HG03520 (cell line): Measurements from ENCODE around the gene MGMT.

Source experiments
- ATAC-seq: cut with Tn5 transposase; IDR thresholded peaks from one replicate; pipeline ENCODE4 v1.9.1; 2021; ENCODE audit warnings: mild to moderate bottlenecking, moderate library complexity; ENCODE audit not compliant: unreplicated experiment

The MGMT gene

GRCh38 chr10:129538236-129538635, 71.2 kb downstream of the MGMT start:
- ATAC-seq = no peak

- no peak for ATAC-seq
These were observed 74.2 kb downstream of the MGMT start for GRCh38 chr10:129541200-129541599.

GRCh38 chr10:129541748-129542487, 74.9 kb downstream of the MGMT start:
- no peak for ATAC-seq

DNA sequence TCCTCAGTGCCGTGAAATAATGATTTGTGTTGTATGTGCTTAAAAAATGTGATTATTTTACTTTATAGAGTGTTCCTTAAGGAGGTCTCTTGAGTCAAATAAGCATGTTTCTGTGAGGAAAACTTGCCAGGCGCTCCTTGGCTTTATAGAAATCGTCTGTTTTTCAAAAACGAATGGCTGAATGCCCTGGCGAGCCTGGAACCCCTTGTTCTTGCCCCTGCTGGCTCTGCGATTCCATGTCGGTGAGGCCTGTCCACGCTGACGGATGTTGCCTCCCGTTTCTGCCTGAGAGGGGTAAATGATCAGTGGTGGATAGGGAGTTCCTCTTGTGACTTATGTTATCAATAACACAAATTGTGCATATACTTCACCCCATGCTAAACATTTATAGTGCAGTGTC, 75.5 kb downstream of the MGMT start:
- no peak for ATAC-seq

GRCh38 chr10:129544205-129545202, 77.5 kb downstream of the MGMT start:
- ATAC-seq = no peak

- ATAC-seq = no peak
These were observed 78.2 kb downstream of the MGMT start for GRCh38 chr10:129545261-129545660.

- ATAC-seq = no peak
These were observed 79.1 kb downstream of the MGMT start for GRCh38 chr10:129546106-129546505.

DNA sequence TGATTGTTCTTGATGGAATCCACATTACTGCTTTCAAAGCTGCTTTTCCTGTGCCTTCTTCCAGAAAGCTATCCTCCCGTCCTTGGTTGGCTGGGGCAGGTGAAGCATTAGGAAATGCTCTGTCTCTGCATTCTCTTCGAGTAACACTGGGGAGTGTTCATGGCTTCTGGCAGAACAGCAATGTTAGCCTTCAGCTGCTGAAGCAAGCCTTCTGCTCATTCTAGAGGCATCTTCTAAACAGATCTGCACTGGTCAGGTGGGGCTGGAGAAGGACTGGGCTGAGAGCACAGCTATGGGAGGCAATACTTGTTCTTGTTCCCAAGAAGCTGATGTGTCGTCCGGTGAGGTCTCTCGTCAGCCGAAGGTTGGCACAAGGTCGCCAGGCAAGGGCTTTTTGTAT, 80.6 kb downstream of the MGMT start:
- ATAC-seq = no peak

GRCh38 chr10:129548600-129548999, 81.6 kb downstream of the MGMT start:
- no peak for ATAC-seq

GRCh38 chr10:129550076-129550475, 83.0 kb downstream of the MGMT start:
- no peak for ATAC-seq

- ATAC-seq = no peak
These were observed 83.6 kb downstream of the MGMT start for GRCh38 chr10:129550658-129551057.

DNA sequence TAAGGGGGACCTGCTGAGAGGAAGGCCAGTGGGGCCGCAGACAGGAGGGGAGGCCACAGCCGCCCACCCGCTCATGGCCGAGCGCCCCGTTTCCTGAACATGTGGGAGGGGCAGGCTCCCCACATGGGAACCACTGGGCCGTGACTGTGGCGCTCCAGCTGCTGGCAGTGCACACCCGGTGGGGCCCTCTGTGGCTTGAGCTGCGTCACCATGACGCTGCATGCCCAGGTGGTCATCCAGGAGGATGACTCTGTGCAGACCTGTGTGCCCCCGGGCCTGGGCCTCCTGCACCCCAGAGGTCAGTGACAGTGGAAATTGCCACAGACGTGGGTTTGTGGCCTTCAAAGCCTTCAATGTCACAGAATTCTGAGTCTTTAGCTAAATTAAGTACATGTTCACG, 85.1 kb downstream of the MGMT start:
- ATAC-seq = peak; percentile 90

DNA sequence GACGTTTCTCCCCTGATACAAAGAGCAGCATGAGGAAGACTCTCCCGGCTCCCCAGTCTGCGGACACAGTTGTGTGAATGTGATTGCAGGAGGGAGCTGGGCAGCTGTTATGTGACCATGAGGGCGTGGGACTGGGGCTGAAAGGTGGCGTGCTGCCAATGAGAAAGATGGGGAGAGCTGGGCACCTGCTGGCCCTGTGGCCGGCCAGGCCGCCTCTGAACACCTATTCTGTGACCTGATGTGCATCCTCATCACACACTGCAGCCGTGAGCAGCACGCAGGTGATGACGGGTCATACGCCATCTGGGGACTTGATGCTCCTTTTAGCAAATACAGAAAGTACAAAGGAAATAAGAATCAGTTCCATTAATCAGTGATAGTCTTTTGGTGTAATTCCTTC, 86.9 kb downstream of the MGMT start:
- ATAC-seq = no peak

- no peak for ATAC-seq
These were observed 89.3 kb downstream of the MGMT start for GRCh38 chr10:129556316-129556715.

DNA sequence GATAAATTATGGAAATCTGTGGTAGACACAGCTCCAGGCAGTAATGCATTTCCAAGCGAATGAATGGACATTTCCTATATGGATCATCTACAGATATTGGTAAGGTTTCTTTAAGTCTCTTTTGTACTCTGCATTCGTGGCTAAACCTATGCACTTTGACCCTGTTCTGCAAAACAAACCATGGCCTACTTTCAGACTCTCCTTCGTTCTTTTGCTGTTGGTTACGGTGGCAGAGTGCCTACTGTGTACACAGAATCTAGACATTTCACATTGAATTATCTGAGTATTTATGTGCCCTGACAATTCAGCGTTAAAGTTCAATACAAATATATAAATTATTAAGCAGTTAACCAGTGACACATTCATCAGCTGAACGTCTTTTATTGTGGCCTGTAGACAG, 93.3 kb downstream of the MGMT start:
- no peak for ATAC-seq

DNA sequence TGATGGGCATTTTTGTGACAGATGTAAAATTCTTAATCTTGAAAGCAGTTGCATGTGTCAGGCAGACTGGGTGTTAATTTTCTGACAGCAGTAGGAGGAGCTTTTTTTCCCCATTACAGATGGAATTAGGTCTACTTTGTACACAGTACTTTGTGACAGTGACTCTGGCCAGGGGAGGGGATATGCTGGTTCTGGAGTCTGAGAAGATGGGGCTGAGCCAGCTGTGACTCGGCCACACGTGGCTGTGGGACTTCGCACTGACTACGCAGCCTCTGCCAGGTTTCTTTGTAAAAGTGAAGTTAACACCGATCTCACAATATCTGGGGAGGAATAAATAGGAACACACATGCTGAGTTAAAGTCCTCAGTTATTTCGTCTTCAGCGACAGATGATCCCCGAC, 95.4 kb downstream of the MGMT start:
- ATAC-seq = no peak

DNA sequence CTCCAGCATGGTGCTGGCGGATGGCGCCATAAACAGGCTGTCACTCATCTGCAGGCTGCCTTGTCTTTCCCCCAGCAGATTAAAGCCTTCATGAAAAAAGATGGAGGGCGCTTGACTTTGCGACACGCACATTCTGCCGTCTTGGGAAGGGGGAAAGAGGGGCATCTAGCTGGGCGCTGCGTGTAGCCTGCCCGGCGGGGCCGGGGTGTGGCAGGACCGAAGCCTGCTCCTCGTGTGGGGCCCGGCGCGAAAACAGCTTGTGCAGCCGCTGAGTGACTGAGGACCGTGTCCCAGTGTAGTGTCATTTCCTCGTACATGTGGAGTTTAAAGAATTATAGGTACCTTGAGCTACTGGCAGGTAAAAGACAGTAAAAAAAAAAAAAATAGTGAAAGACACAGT, 97.9 kb downstream of the MGMT start:
- ATAC-seq = no peak

- ATAC-seq = no peak
These were observed 101.7 kb downstream of the MGMT start for GRCh38 chr10:129568583-129569344.

- ATAC-seq = no peak
These were observed 103.1 kb downstream of the MGMT start for GRCh38 chr10:129570185-129570584.

- ATAC-seq = no peak
These were observed 112.2 kb downstream of the MGMT start for GRCh38 chr10:129579228-129579627.

- ATAC-seq = no peak
These were observed 113.0 kb downstream of the MGMT start for GRCh38 chr10:129580010-129580409.
